Naive B cell (primary cell): ENCODE measurements around the gene SRRM2. TPM values are rescaled to one million over a fixed set of nuclear protein-coding genes. Genes with fewer than 3 reads are reported as not detected.

Experiments
- ATAC-seq, 2 donors: fragments of 150-1000 bp; cut with Tn5 transposase; 2 replicates each; pipeline ENCODE4 v1.10.0; 2021; ENCODE audit warnings: low read depth in 2 of 2, mild to moderate bottlenecking in 2 of 2, moderate library complexity in 2 of 2
- DNase-seq: peaks from one replicate; pipeline ENCODE4 v3.0.0; 2022
- H3K27ac Mint-ChIP-seq, 6 donors: one replicate each; pipeline ENCODE4 v1.8.0; 2020 to 2022; ENCODE audit warnings: mild to moderate bottlenecking in 6 of 6, mixed read lengths in 6 of 6, moderate library complexity in 5 of 6, inconsistent platforms in 2 of 6
- H3K27me3 Mint-ChIP-seq, 3 donors: one replicate each; pipeline ENCODE4 v1.8.0; 2021 to 2022; ENCODE audit warnings: mixed read lengths in 3 of 3, mild to moderate bottlenecking in 1 of 3
- H3K36me3 Mint-ChIP-seq, 2 donors: one replicate each; pipeline ENCODE4 v1.8.0; 2020 to 2022; ENCODE audit warnings: mixed read lengths in 2 of 2, inconsistent platforms in 1 of 2, mild to moderate bottlenecking in 1 of 2
- H3K4me1 Mint-ChIP-seq, 3 donors: one replicate each; pipeline ENCODE4 v1.8.0; 2020 to 2022; ENCODE audit warnings: mixed read lengths in 3 of 3, inconsistent platforms in 1 of 3, mild to moderate bottlenecking in 1 of 3, moderate library complexity in 1 of 3
- H3K4me3 Mint-ChIP-seq, 8 donors: one replicate each; pipeline ENCODE4 v1.8.0; 2020 to 2022; ENCODE audit warnings: mild to moderate bottlenecking in 8 of 8, mixed read lengths in 8 of 8, moderate library complexity in 8 of 8, inconsistent platforms in 2 of 8
- H3K9me3 Mint-ChIP-seq, 7 donors: one replicate each; pipeline ENCODE4 v1.8.0; 2020 to 2022; ENCODE audit warnings: mixed read lengths in 7 of 7, mild to moderate bottlenecking in 5 of 7, inconsistent platforms in 2 of 7, moderate library complexity in 1 of 7
- polyA plus RNA-seq, 6 donors: library from polyadenylated mRNA; unstranded; fragments of 300-500 nt; fragmentation: Illumina TruSeq; gene quantifications; one replicate each; pipeline ENCODE4 v1.2.3, GENCODE V29; 2021; ENCODE audit warnings: low read depth in 6 of 6

Gene SRRM2
- 100 to 1,000 TPM in 1 of 6 donors, 10 to 100 TPM in 5; 25.0 to 147 (median 45.1) TPM for polyA plus RNA-seq

- peak; percentile 87 for ATAC-seq
- Mint-ChIP-seq H3K27me3 (no peaks in the 10 kb centered on the region), H3K9me3 (no peaks in the 10 kb centered on the region)
These were observed at the start of gene SRRM2 for GRCh38 chr16:2752035-2752849. TSS of gene SRRM2 (plus strand) at chr16:2752638. CDS start at chr16:2756365, 3,727 bp downstream.

GRCh38 chr16:2702871-2703745, 49.3 kb upstream of the SRRM2 start:
- Mint-ChIP-seq H3K4me3 (no peak overlapping the region), H3K27ac (no peak overlapping the region), H3K9me3 (no peaks in the 10 kb centered on the region), H3K4me1 (no peaks in the 10 kb centered on the region), H3K27me3 (no peaks in the 10 kb centered on the region), H3K36me3 (no peaks in the 10 kb centered on the region)
- ATAC-seq (no peak), DNase-seq (no peak)

More at GRCh38 chr16:2752035-2752849, at the start of gene SRRM2:
- Mint-ChIP-seq H3K4me1 (peaks cover 43 to 57% (median 45%) of the 10 kb centered on the region in 3 donors), H3K36me3 (peaks cover 0 to 24% of the 10 kb centered on the region in 2 donors), H3K27ac (peak within 1 kb of the TSS; percentile 98 to 100 (median 99)), H3K4me3 (peak within 1 kb of the TSS; percentile 92 to 99 (median 95))
- DNase-seq, result peak; percentile 95

GRCh38 chr16:2704166-2704982, 48.1 kb upstream of the SRRM2 start:
- no peak for DNase-seq
- no peak for ATAC-seq
- H3K4me1 Mint-ChIP-seq, result no peaks in the 10 kb centered on the region
- H3K27me3 Mint-ChIP-seq, result no peaks in the 10 kb centered on the region
- no peaks in the 10 kb centered on the region for H3K36me3 Mint-ChIP-seq
- H3K4me3 Mint-ChIP-seq, result no peak overlapping the region
- H3K27ac Mint-ChIP-seq, result peak overlapping the region in 1 of 6 donors; percentile 81
- H3K9me3 Mint-ChIP-seq, result no peaks in the 10 kb centered on the region

GRCh38 chr16:2704983-2705275, 47.5 kb upstream of the SRRM2 start:
- no peak for DNase-seq
- Mint-ChIP-seq H3K4me1 (no peaks in the 10 kb centered on the region), H3K27ac (no peak overlapping the region), H3K36me3 (no peaks in the 10 kb centered on the region), H3K9me3 (no peaks in the 10 kb centered on the region), H3K4me3 (no peak overlapping the region), H3K27me3 (no peaks in the 10 kb centered on the region)
- no peak for ATAC-seq

GRCh38 chr16:2705351-2705750, 47.1 kb upstream of the SRRM2 start:
- no peak for ATAC-seq
- no peaks in the 10 kb centered on the region for H3K27me3 Mint-ChIP-seq
- H3K4me3 Mint-ChIP-seq, result no peak overlapping the region
- no peaks in the 10 kb centered on the region for H3K4me1 Mint-ChIP-seq
- no peaks in the 10 kb centered on the region for H3K36me3 Mint-ChIP-seq
- no peak for DNase-seq
- no peaks in the 10 kb centered on the region for H3K9me3 Mint-ChIP-seq
- H3K27ac Mint-ChIP-seq, result no peak overlapping the region

GRCh38 chr16:2706085-2706484, 46.4 kb upstream of the SRRM2 start:
- no peak overlapping the region for H3K4me3 Mint-ChIP-seq
- H3K9me3 Mint-ChIP-seq, result no peaks in the 10 kb centered on the region
- peak overlapping the region in 1 of 6 donors; percentile 83 for H3K27ac Mint-ChIP-seq
- peaks cover 0 to 3% (median 0%) of the 10 kb centered on the region in 3 donors for H3K4me1 Mint-ChIP-seq
- ATAC-seq (no peak), DNase-seq (no peak)
- H3K27me3 Mint-ChIP-seq, result no peaks in the 10 kb centered on the region
- no peaks in the 10 kb centered on the region for H3K36me3 Mint-ChIP-seq

- H3K27me3 Mint-ChIP-seq, result no peaks in the 10 kb centered on the region
- no peaks in the 10 kb centered on the region for H3K9me3 Mint-ChIP-seq
- DNase-seq, result no peak
- no peak for ATAC-seq
- peaks cover 0 to 3% (median 3%) of the 10 kb centered on the region in 3 donors for H3K4me1 Mint-ChIP-seq
- no peak overlapping the region for H3K4me3 Mint-ChIP-seq
- peak overlapping the region in 1 of 6 donors; percentile 83 for H3K27ac Mint-ChIP-seq
- H3K36me3 Mint-ChIP-seq, result no peaks in the 10 kb centered on the region
These were observed 45.7 kb upstream of the SRRM2 start for GRCh38 chr16:2706611-2707311.

DNA sequence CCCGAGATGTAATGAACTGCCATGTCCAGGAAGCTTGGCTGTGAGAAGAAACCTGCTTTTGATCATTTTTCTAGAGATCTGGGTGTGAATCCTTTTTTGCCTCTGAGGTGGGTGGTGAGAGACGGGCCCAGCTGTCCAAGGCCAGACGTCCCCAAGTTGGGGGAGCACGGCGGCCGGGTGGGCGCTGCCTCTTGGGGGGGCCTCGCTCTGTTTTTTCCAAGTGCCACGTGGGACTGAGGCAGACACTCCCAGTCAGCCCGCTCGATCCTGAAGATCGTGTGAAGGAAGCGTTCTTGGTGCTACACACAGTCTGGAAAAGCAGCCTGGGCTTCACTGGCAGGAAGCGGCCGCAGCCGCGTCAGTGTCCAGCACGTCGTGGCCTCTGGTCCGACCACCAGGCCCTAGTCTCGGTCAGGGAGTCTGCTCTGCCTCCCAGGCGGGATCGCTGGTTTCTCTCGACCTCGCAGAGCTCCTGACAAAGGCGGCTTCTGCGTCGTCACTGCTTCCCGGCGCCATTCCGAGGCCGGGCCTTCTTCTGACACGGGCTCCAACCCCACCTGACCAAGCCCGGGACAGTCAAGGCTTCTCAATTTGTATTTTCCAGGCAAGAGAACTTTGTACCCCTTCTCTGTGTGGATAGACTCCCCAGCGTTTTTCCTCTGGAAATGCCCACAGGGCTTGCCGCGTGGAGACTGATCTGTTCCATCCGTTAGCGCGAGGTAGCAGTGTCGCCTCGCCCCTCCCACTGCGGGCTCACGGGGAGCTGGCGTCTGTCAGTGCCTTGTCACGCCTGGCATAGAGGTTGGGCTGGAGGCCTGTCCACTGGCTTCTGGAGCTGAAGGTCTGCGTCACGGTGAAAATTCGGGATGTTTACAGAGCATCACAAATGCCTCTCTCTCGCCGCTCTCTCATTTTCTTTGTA, 44.8 kb upstream of the SRRM2 start:
- no peak for DNase-seq
- Mint-ChIP-seq H3K27me3 (no peaks in the 10 kb centered on the region), H3K36me3 (no peaks in the 10 kb centered on the region), H3K27ac (no peak overlapping the region), H3K4me3 (peak overlapping the region in 1 of 8 donors; percentile 22), H3K9me3 (no peaks in the 10 kb centered on the region), H3K4me1 (peaks cover 0 to 4% (median 3%) of the 10 kb centered on the region in 3 donors)
- ATAC-seq, result no peak

DNA sequence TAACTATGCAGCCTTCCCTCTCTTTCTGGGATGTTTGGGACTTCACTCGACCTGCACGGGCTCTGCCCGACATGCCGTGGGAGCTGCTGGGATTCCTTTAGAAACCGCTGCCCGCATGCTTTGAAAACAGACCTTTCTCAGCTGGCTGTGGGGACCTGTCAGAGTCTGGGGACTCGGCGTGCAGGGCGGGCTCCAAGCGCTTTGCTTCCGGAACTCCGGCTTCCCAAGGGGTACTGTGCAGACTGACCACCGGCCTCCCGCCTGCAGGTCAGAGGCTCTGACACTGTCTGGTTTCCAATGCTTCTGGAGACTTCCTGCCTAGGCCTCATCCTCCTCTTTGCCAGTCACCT, 44.2 kb upstream of the SRRM2 start:
- Mint-ChIP-seq H3K27ac (no peak overlapping the region), H3K4me3 (no peak overlapping the region), H3K4me1 (peaks cover 0 to 4% (median 3%) of the 10 kb centered on the region in 3 donors), H3K27me3 (no peaks in the 10 kb centered on the region), H3K9me3 (no peaks in the 10 kb centered on the region), H3K36me3 (no peaks in the 10 kb centered on the region)
- DNase-seq, result no peak
- no peak for ATAC-seq

DNA sequence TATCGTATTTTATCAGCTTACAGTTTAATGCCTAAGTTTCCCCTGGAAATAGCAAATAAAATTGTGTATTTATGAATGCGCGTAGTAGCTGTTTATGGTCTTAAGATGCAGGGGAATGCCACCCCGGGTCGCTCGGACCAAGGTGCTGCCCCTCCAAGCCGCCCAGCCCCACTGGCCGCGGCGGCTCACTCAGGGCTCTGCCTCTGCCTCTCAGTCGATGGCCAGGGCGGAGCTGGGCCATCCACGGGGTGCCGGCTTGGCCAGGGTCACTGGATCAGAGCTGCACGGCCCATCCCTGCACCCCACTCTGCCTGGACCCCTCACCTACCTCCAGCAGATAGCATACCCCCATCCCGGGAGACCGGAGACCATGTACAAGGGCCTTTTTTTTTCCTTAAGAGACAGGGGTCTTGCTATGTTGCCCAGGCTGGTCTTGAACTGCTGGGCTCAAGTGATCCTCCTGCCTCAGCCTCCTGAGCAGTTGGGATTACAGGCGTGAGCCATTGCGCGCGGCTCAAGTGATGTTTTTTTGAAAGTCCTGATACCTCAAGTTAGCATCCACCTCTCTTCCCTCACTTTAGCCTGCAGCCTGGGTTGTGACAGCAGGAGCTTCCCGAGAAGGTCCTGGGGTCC, 43.4 kb upstream of the SRRM2 start:
- Mint-ChIP-seq H3K36me3 (no peaks in the 10 kb centered on the region), H3K4me1 (peaks cover 0 to 6% (median 4%) of the 10 kb centered on the region in 3 donors), H3K27ac (no peak overlapping the region), H3K27me3 (peaks cover 0 to 6% (median 0%) of the 10 kb centered on the region in 3 donors), H3K4me3 (no peak overlapping the region), H3K9me3 (no peaks in the 10 kb centered on the region)
- DNase-seq, result no peak
- no peak for ATAC-seq

DNA sequence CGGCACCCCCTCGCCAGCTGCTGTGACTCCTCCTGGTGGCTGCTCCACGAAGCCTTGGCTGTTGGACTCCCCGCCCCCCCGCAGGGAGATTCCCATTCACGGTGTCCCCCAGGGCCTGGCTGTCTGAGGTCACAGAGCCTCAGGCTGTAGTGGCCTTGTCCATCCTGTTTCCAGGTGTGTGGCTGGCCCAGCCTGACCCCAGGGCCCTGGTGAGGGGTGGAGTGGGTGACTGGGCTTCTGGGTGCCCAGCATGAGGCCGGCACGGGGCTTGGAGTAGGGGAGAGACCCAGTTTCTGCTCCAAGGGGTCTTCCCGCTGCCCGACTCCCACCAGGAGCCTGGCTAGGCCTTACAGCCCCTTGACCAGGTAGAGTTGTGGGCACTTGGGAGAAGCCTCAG, 42.9 kb upstream of the SRRM2 start:
- no peak overlapping the region for H3K27ac Mint-ChIP-seq
- DNase-seq, result no peak
- no peak for ATAC-seq
- no peaks in the 10 kb centered on the region for H3K36me3 Mint-ChIP-seq
- H3K9me3 Mint-ChIP-seq, result no peaks in the 10 kb centered on the region
- H3K27me3 Mint-ChIP-seq, result peaks cover 0 to 7% (median under 1%) of the 10 kb centered on the region in 3 donors
- H3K4me3 Mint-ChIP-seq, result no peak overlapping the region
- peaks cover 0 to 6% (median 4%) of the 10 kb centered on the region in 3 donors for H3K4me1 Mint-ChIP-seq
